Epithelial cell of prostate (primary cell): Measurements from ENCODE around the gene ARHGAP40.

Experiments used
- DNase-seq: peaks from one replicate; pipeline ENCODE4 v3.0.0-alpha.2; 2011; ENCODE audit warnings: low read depth, low spot score
- H3K27ac ChIP-seq: fragments of 450-650 bp; 2 replicates; pipeline ENCODE4 v1.5.1; 2017; ENCODE audit warnings: mild to moderate bottlenecking

The ARHGAP40 gene

DNA sequence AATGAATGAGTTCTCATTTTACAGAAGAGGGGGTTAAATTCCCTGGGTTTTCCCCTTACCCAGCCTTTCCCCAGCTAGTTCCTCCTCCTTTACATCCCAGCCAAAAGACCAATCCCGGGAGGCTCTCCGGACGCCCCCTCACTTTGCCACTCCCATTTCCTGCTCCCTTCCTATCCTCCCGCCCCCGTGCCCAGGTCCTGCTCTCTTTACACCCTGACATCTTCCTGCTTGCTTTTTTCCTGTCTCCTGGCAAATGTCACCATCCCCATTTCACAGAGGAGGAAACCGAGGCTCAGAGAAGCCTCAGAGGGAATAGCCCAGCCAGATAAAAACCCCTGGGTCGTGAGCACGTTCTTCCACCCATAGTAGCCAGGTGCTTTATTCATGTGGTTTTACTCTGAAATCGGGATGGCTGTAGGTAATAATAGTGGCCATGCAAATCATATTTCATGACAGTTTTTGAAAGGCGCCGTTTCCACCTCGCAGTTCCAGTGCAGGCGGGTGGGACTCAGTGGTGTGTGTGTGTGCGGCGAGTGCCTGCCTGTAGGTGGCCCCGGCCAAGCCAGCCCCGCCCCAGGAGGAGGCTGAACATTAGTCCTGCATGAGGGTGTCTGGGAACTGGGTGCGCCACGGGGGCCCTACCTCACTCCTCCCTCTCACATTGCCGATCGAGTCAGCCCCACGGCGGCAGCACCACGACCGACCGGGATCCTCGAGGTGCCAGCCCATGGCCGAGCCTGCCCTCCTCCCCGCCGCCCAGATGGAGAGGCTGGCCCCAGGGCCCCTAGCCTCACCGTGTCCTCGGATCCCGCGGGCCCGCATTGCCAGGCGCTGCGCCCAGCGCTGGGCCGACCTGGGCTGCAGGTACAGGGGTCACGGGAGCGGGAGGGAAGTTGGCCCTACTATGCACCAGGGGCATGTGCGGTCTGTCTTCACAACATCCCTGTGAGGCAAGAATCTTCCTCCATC lies at the start of gene ARHGAP40:
TSS of gene ARHGAP40 (plus strand) at position 594 of the 969 bp plus-strand sequence.
- no peak for DNase-seq
- H3K27ac ChIP-seq = no peak within 1 kb of the TSS

DNA sequence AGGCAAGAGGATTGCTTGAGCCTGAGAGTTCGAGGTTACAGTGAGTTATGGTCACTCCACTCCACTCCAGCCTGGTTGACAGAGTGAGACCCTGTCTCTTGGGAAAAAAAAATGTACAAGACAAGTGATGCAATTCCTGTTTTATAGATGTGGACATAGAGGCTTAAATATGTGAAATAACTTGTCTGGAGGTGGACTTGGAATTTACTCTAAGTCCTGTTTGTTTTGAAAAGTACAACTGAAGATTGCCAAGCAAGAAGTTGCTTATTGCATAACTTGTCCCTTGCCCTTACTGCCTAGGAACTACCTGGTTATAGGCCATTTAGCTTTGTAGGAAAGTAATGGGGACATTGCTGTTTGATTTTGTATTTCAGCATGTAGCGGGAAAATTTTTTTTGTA lies 46.6 kb upstream of the ARHGAP40 start:
- no peak overlapping the region for H3K27ac ChIP-seq
- no peak for DNase-seq

DNA sequence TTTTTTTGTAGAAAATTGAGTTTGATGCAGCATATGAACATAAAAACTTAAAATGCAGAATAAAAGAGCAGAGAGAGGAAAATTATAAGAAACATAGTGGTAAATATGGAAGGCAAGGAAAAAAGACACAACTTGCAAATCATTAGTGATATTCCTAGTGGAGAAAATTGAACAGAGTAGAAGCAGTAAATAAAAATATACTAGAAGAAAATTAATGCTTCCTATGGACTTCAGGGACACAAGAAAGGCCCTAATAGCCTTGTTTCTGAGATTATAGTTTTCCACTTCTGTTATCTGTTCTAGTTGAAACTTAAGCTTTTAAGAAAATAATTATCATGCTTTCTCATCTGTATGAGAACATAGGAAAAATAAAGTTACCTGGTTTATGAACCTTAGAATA lies 46.2 kb upstream of the ARHGAP40 start:
- DNase-seq = no peak
- H3K27ac ChIP-seq = no peak overlapping the region

DNA sequence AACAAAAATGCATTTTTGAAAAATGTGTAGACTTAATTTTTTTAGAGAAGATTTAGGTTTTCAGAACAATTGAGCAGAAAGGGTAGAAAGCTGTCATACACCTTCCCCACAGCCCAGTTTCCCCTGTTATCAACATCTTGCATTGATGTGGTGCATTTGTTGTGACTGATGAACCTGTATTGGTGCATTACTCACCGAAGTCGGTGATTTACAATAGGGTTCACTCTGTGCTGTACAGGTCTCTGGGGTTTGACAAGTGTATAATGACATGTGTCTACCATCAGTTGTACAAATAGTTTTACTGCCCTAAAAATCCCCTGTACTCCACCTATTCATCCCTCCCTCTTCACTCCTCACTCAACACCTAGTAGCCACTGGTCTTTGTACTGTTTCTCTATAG lies 44.4 kb upstream of the ARHGAP40 start:
- no peak overlapping the region for H3K27ac ChIP-seq
- no peak for DNase-seq

DNA sequence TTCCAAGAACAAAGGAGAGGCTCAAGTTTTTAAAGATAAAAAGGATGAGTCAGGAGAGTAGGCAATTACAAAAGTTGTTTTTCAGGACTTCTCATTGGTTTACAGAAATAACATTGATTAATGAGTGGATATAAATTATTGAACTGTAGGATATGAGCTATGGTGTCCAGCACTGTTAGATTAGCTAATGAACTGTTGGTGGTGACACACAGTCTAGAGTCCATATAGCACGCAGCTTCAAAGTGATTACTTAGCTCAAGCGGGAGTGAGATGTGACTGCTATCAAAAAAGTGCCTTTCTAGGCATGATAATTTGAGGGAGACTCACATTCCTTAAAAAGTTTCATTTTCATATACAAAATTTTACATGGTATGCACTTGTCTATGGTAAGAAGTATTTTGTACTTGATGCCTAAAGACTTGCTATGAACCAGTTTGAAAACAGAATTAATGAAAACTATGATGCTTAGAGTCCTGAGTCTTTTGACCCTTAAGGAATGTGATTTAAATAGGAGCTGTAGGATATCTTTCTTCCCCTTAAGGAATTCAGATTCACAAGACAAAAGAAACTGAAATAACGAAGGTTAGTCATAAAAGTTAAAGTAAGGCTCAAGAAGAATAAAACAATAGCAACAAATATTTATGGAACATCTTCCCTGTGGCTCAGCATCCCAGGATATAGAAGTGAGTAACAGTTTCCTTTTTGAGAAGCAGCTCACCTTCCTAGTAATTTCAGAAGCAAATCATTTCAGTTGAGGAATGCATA lies 42.8 kb upstream of the ARHGAP40 start:
- no peak overlapping the region for H3K27ac ChIP-seq
- no peak for DNase-seq

DNA sequence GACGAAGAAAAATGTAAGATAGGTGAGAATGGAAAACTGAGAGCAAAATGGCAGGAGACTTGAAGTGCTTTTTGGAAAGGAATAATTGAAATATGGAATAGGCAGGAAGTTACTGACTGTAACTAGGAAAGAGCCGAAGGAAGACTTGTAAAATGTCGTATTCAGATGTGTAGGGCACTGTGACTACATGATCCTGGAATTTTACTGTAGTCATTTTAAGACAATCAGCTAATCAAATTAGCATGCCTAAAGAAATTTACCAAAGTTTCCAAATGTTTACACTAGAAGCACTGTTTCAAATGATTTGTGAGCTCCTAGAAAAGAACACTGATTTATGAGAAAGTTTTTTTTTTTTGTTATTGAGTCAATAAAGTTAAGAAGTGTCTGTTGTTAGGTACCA lies 41.8 kb upstream of the ARHGAP40 start:
- H3K27ac ChIP-seq = no peak overlapping the region
- no peak for DNase-seq

DNA sequence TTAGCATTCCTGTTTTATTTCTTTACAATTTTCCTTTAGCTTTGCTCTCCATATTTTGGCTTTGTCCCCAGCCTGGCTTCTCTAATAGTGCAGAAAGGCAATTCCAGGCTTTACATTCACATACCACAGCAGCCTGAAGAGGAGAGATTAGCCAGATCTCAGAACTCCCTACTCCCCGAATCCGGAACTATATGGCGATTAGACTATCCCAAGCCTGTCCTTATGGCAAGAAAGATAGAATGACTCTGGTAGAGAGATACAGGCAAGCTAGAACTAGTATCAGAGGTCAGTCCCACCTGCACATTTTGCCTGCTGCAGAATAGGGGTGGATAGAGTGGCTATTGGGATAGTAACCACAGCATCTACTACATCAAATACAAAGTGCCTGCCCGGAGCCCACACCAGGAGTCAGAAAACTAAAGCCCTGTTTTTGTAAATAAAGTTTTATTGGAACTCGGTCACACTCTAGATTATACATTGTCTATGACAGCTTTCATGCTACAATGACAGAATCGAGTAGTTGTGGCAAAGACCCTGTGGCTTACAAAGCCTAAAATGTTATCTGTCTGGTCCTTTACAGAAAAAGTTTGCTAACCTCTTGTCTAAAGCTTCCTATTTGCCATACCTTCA lies 37.7 kb upstream of the ARHGAP40 start:
- H3K27ac ChIP-seq = no peak overlapping the region
- DNase-seq = no peak

DNA sequence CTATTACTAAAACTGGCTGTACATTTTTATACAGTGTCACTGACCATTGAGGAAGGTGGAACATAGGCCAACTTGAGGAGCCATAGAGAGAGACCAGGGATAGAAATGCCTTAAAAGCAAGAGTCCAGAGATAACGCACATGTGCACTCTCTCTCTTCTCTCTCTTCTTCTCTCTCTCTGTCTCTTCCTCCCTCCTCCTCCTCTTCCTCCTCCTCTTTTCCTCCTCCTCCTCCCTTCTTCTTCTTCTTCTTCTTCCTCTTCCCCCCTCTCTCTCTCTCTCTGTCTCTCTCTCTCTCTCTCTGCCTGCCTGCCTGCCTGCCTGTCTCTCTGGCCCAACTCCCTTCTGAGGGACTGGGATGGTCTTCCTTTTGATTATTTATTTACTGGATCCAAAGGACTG lies 36.9 kb upstream of the ARHGAP40 start:
- DNase-seq = no peak
- H3K27ac ChIP-seq = no peak overlapping the region

DNA sequence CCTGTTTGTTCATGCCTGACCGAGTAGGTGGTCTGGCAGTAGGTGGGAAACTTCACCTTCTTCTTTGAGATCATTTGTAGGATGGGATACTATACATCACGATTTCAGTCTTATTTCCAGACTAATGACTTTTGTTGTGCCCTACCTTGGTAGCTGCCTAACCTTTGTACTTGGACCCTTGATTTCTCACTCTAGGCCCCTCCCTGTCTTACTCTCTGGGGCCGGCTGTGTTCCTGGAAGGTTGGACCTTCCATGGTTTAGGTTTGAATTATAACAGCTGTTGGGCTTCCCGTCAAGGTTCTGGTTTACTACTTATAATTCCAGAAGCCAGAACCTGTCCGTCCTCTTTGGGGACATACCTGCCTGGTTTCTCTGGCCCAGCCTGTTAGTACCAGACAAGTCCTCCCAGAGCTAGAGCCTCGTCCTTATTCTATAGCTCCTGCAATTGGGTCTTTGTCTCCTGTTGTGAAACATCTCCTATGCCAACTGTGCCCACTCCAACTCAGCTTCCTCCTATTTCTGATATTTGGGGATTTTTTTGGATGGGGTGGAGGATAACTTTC lies 35.5 kb upstream of the ARHGAP40 start:
- no peak for DNase-seq
- no peak overlapping the region for H3K27ac ChIP-seq

DNA sequence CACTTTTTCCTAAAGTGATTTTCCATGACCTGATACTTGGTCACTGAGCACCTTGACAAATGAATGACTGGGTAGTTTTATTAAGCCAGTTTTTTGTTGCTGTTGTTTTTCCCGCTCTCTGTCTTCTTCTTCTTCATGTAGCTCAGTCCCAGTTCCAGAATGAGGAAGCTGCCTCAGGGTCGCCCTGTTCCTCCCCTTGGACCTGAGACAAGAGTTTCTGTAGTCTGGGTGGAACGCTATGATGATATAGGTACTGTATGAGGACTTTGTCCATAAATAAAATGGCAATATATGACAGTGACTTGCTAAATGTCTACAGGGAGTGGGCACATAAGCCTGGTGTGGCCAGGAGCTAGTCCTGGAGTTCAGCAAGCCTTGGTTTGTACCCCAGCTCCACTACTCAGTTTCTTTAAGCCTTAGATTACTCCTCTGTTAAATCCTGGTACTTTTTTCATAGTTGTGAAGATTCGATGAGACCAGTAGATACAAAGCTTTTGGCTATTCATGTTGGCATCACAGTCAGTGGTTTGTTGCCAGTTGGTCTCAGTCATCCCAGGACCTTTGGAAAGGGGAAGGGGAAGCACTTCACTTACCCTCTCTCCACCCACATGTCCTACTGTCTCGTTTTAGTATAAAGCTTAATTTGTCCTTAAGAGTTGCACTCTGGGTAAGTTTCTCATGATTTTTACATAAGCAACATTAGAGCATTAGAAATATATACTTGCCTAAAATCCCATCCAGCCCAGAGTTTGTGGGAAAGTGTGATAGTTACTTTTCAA lies 31.7 kb upstream of the ARHGAP40 start:
- H3K27ac ChIP-seq = no peak overlapping the region
- DNase-seq = no peak

DNA sequence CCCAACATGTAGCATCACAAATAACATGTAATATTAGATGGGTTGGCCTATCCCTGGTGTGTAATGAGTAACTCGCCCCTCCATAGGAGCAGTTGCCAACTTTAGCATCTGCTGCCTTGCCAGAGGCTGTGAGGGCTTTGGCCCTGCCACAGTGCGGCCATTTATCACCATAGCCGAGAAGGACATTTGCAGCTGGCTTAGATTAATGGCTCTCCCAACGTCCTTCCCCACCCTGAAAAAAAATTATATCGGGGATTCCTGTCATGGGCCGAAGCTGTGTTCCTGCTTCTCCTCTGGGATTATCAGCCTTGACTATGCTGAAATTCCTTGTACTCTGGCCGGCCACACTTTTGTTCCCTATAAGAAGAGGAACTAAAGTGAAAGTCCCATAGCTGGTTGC lies 28.2 kb upstream of the ARHGAP40 start:
- no peak overlapping the region for H3K27ac ChIP-seq
- DNase-seq = no peak

DNA sequence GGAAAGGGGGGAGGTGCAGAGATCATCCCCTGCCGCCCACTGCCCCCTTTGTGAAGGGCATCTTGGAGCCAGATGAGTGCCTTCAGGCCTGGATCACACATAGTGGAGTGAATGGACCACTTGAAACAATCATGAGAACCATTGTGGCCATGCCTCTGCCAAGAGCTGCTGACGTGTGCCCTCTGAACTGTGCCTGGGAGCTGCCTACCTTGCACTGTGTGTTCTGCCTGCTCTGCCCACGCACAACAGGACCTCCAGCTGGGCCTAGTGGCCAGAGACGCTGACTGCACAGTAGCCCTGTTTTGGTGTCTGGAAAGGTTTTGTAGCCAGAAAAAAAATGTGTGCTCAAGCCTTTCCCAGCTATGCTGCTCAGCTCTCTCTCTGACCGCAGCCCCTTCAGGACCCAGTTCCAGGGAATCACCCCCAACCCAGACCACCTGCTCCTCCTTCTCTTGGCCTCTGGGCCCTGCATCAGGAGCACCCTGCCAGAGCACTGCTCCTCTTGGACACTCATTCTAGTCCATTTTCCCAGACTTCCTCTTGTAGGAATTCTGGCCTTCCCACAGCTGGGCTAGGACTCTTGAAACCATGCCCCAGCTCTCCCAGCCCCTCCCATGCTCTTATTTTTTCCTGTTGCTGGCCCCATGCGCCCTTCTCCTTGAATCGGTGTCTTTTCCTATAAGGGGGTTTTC lies 22.2 kb upstream of the ARHGAP40 start:
- no peak for DNase-seq
- H3K27ac ChIP-seq = no peak overlapping the region

DNA sequence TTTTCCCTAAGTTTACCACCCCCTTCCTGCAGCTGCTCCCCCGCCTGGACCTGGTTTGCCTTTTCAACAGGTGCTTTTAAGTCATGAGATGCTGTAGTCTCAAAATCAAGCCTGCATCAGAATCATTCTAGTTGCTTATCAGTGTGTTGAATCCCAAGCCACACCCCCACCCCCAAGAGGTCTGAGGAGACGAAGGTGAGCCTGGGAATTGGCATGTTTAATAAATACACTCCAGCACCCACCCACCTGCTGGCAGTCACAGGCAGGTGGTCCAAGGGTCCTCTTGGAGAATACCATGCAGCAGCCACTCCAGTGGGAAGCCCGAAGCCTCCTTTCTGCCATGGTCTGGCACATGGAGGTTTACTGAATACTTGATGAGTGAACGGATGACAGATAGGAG lies 21.7 kb upstream of the ARHGAP40 start:
- no peak overlapping the region for H3K27ac ChIP-seq
- no peak for DNase-seq

DNA sequence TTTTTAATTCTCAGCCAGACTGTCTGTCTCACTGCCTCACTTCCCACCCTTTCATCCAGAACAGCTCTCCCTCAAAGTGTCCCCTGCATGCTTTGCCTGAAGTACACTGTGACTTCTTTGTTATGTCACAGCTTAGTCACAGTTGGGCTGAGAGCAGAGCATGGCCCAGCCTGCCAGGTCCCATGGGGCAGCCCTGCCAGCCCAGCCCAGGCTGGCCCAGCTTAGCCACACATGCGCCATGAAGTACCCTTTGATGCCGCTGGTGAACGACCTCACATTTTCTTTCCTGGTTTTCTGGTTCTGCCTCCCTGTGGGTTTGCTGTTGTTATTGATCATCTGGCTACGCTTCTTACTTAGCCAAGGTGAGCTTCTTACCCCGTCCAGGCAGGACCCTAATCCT lies 20.6 kb upstream of the ARHGAP40 start, which contains the start of gene ADIG:
TSS of gene ADIG (plus strand) at position 185 of the 400 bp plus-strand sequence. CDS start at position 239, 54 bp downstream.
- DNase-seq = no peak

DNA sequence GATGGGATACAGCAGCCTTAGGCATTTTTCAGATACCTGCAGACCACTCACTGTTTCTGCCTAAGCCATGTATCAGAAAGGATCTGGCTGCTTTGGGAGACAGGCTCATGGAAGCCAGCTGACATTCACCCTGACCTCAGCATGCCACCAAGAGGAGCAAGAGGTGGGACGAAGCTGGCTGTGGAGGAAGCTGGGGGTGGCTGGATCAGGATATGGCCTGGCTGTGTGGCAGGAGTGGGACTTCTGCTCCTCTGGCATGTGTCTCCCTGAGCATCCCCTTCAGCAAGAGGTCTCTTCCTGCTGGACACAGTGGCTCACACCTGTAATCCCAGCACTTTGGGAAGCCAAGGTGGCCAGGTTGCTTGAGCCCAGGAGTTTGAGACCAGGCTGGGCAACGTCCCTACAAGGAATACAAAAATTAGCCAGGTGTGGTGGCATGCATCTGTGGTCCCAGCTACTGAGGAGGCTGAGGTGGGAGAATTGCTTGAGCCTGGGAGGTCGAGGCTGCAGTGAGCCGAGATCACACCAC lies 19.7 kb upstream of the ARHGAP40 start:
- no peak for DNase-seq
- no peak overlapping the region for H3K27ac ChIP-seq

More for the DNA sequence above, 20.6 kb upstream of the ARHGAP40 start, which contains the start of gene ADIG:
- no peak within 1 kb of the TSS for H3K27ac ChIP-seq

DNA sequence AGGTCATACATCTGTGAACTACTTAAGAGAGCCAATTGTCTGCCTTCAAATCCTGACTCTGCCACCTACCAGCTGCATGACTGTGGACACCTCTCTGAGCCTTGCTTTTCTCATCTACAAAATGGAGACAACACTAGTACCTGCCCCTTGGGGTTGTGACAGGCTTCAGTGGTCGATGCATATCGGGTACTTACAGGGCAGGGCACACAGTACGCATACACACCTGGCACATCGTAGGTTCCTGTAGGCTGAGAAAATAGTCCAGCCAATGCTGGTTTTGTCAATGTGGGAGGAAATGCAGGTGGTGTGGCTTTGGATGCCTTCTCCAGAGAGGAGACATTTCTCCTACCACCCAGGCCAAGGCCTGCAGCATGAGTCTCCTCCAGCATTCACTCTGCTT lies 18.3 kb upstream of the ARHGAP40 start:
- H3K27ac ChIP-seq = no peak overlapping the region
- DNase-seq = no peak

DNA sequence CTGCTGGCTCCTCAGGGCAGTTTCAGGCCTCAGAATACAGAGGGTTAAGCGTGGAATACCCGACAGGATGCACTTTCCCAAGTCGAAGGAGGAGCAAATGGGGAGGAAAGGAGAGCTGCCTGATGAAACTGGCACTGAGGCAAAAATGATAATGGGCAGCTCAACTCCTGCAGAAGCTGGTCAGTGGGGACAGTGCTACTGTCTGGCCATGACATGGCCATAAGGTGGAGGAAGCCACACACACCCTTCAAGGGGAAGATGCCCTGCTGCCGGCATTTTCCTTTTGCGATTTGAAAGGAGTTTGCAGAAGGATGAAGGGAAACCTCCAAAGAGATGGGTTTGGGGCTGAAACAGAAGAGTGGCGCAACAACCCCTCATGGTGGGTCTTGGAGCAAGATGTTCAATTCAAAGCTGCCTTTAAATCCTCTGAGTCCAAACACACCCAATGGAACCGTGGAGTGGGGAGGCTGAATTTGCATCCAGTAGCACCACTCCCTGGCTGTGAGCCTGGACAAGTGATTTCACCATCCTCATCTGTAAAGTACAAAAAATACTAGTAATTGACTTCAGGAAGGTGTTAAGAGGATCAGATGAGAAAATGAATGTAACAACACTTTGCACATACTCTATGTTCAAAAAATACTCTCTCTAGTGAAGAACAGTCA lies 17.4 kb upstream of the ARHGAP40 start:
- no peak for DNase-seq
- H3K27ac ChIP-seq = no peak overlapping the region

DNA sequence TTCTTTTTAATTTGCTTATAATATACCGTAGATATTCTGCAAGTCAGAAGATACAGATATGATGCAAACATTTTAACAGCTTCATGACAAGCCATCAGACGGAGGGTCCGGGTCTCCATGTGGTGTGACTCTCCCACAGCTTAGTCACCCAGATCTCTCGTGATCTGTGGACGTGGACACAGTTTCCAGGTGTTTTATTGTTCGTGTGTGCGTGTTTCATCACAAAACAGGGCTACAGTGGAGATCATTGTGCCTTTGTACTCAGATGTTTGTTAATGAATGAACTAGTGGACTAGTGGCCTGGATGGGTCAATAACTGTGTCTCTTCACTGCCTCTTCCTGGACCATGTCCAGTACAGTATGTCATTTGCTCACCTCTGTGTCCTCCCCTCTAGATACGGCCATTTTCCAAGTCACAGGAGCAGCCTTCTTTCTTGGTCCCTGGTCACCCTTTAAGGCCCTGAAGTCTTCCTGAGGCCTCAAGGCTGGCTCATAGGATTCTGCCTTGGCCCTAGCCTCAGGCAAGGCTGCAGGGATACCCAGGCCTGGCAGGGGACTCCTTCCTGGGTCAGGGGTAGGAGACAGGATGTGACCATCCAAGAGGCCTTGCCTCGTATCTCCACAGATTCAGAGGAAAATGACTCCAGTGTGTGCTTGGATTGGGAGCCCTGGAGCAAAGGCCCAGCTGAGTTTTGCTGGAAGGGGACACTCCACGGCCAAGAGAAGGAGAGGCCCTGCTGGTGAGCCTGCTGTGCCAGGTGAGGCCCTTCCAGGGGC lies 16.0 kb upstream of the ARHGAP40 start:
- no peak for DNase-seq
- no peak overlapping the region for H3K27ac ChIP-seq
